ENCODE data around the gene RPL4. TPM values are rescaled to one million over a fixed set of nuclear protein-coding genes. Genes with fewer than 3 reads are reported as not detected.

Gene RPL4
- total RNA-seq, 1 experiment from 2014 or later = 3,988 TPM

GRCh38 chr15:66474963-66475362 lies 29.7 kb downstream of the RPL4 start:
- no peak overlapping the region for H2BK15ac ChIP-seq (ENCODE audit: low read depth, low read length)
- no peak overlapping the region for H3T11ph ChIP-seq (ENCODE audit: low read length)
- no peak overlapping the region for H2AFZ ChIP-seq (ENCODE audit: low read length)
- no peaks in the 10 kb centered on the region for H3K79me2 ChIP-seq (ENCODE audit: insufficient read depth, low read length)
- TF ChIP-seq CTCF (conservative IDR thresholded peaks at IDR 0.05) = no peak
- H2BK120ac ChIP-seq (ENCODE audit: low read depth, low read length, poor library complexity, severe bottlenecking) = no peak overlapping the region
- H3K23me2 ChIP-seq (ENCODE audit: insufficient read length, low read depth, low read length, poor library complexity, severe bottlenecking) = no peaks in the 10 kb centered on the region
- Mint-ChIP-seq H3K36me3 (ENCODE audit: insufficient read depth in 1 of 3, low read depth in 3 of 3) (peaks cover 0 to 3% (median 0%) of the 10 kb centered on the region in 3 experiments; a peak in 4 of 7 replicates), H3K4me3 (no peak overlapping the region), H3K4me1 (peaks cover 71 to 75% of the 10 kb centered on the region in 2 experiments), H3K27ac (no peak overlapping the region), H3K27me3 (ENCODE audit: low read depth) (no peaks in the 10 kb centered on the region), H3K9me3 (no peaks in the 10 kb centered on the region)
- H4K91ac ChIP-seq (ENCODE audit: insufficient read length, low read depth, low read length) = no peak overlapping the region
- no peak overlapping the region for H3K4ac ChIP-seq (ENCODE audit: low read depth, low read length)
- H3K9ac ChIP-seq (ENCODE audit: extremely low read depth, insufficient read length, low read length) = no peak overlapping the region
- H3K14ac ChIP-seq (ENCODE audit: insufficient read depth, low read length) = no peak overlapping the region
- no peak for DNase-seq
- H2BK20ac ChIP-seq (ENCODE audit: low read depth, low read length, poor library complexity, severe bottlenecking) = no peak overlapping the region
- H4K20me1 ChIP-seq (ENCODE audit: control insufficient read depth, insufficient read depth, insufficient read length) = no peaks in the 10 kb centered on the region
- no peak overlapping the region for H2BK12ac ChIP-seq (ENCODE audit: insufficient read length, low read depth, low read length)
- no peak overlapping the region for H2BK5ac ChIP-seq (ENCODE audit: insufficient read length, low read length)
- no peak overlapping the region for H4K5ac ChIP-seq (ENCODE audit: insufficient read length, low read depth, low read length)
- H2AK5ac ChIP-seq (ENCODE audit: insufficient read length, low read length) = no peak overlapping the region
- no peak overlapping the region for H3K4me2 ChIP-seq (ENCODE audit: insufficient read depth, insufficient read length, low read length)
- no peak overlapping the region for H3K23ac ChIP-seq (ENCODE audit: insufficient read length, low read depth, low read length)
- no peaks in the 10 kb centered on the region for H3K79me1 ChIP-seq (ENCODE audit: insufficient read depth, low read depth, low read length, poor library complexity, severe bottlenecking)
- no peaks in the 10 kb centered on the region for H3K27me3 ChIP-seq (ENCODE audit: insufficient read depth, low read length)
- H3K4me1 ChIP-seq (ENCODE audit: insufficient read depth, low read length) = peaks cover 32% of the 10 kb centered on the region
- no peak overlapping the region for H3K18ac ChIP-seq (ENCODE audit: insufficient read length, low read depth, low read length)
- H3K56ac ChIP-seq (ENCODE audit: insufficient read length, low read depth, low read length) = no peak overlapping the region
- no peak overlapping the region for H3K27ac ChIP-seq (ENCODE audit: insufficient read length, low read depth, low read length)
- H3K9me3 ChIP-seq (ENCODE audit: control insufficient read depth, low read depth, low read length) = no peaks in the 10 kb centered on the region
- no CpG with 5 or more reads among the region's 3 CpGs for WGBS (ENCODE audit: extremely low coverage, insufficient read length, low lambda C conversion rate)
- no peak overlapping the region for H4K8ac ChIP-seq (replicated peaks; ENCODE audit: insufficient read length, low read depth, low read length)

Data from H9 (cell line).